HepG2 (cell line): ENCODE data around the gene FPGS. TPM values are rescaled to one million over a fixed set of nuclear protein-coding genes. Genes with fewer than 3 reads are reported as not detected.

ENCODE experiments used
- AGO2 ChIP-seq: fragments of 200-400 bp; formaldehyde crosslinking; optimal IDR thresholded peaks from 2 replicates; pipeline ENCODE3; 2017; ENCODE audit warnings: mild to moderate bottlenecking, low read depth, low read length, moderate library complexity
- KDM2A ChIP-seq: sonication (generic); formaldehyde crosslinking; IDR thresholded peaks from 2 replicates; pipeline ENCODE4 v1.4.0; 2020; ENCODE audit warnings: low read depth, missing genetic modification reagents, borderline replicate concordance
- KDM5B ChIP-seq: sonication (generic); formaldehyde crosslinking; IDR thresholded peaks from 2 replicates; pipeline ENCODE4 v1.4.0; 2020; ENCODE audit warnings: missing genetic modification reagents, mild to moderate bottlenecking, borderline replicate concordance
- MED1 ChIP-seq: sonication (generic); formaldehyde crosslinking; IDR thresholded peaks from 2 replicates; pipeline ENCODE4 v1.4.0; 2020; ENCODE audit warnings: missing genetic modification reagents
- MED13 ChIP-seq: sonication (generic); formaldehyde crosslinking; IDR thresholded peaks from 2 replicates; pipeline ENCODE4 v1.5.0; 2020; ENCODE audit warnings: missing genetic modification reagents
- MYC ChIP-seq: sonication (generic); formaldehyde crosslinking; IDR thresholded peaks from 2 replicates; pipeline ENCODE4 v1.9.0; 2021; ENCODE audit warnings: missing genetic modification reagents, borderline replicate concordance
- NFIC ChIP-seq: IDR thresholded peaks from 2 replicates; pipeline ENCODE4 v1.6.1; 2012; ENCODE audit warnings: mild to moderate bottlenecking, low read length, inconsistent platforms
- NR2F6 ChIP-seq, 2 experiments: IDR thresholded peaks; 2 replicates each; pipeline ENCODE4 v1.6.1; 2016; ENCODE audit warnings: antibody characterized with exemption in 1 of 2, mild to moderate bottlenecking in 1 of 2
- PHF21A ChIP-seq: sonication (generic); formaldehyde crosslinking; IDR thresholded peaks from 2 replicates; pipeline ENCODE4 v1.5.0; 2020; ENCODE audit warnings: mild to moderate bottlenecking, missing genetic modification reagents
- PHF8 ChIP-seq: sonication (generic); formaldehyde crosslinking; IDR thresholded peaks from 2 replicates; pipeline ENCODE4 v1.5.0; 2020; ENCODE audit warnings: missing genetic modification reagents
- POGZ ChIP-seq: sonication (generic); formaldehyde crosslinking; IDR thresholded peaks from 2 replicates; pipeline ENCODE4 v1.4.0; 2020; ENCODE audit warnings: mild to moderate bottlenecking, missing genetic modification reagents
- SAP130 ChIP-seq: IDR thresholded peaks from 2 replicates; pipeline ENCODE4 v1.6.1; 2016; ENCODE audit warnings: low read depth
- SMC3 ChIP-seq: IDR thresholded peaks from 2 replicates; pipeline ENCODE4 v1.6.1; 2011; ENCODE audit warnings: low read length, improper control_type of control experiment
- THAP7 ChIP-seq: sonication (generic); formaldehyde crosslinking; IDR thresholded peaks from 2 replicates; pipeline ENCODE4 v1.8.1; 2023; ENCODE audit warnings: mild to moderate bottlenecking, missing genetic modification reagents
- TOPORS ChIP-seq: sonication (generic); formaldehyde crosslinking; IDR thresholded peaks from 2 replicates; pipeline ENCODE4 v1.8.0; 2023; ENCODE audit warnings: mild to moderate bottlenecking, missing genetic modification reagents
- ZBTB37 ChIP-seq: sonication (generic); formaldehyde crosslinking; IDR thresholded peaks from 2 replicates; pipeline ENCODE4 v1.4.0; 2020; ENCODE audit warnings: mild to moderate bottlenecking, missing genetic modification reagents
- ZBTB42 ChIP-seq: sonication (generic); formaldehyde crosslinking; IDR thresholded peaks from 2 replicates; pipeline ENCODE4 v1.5.0; 2020; ENCODE audit warnings: mild to moderate bottlenecking, missing genetic modification reagents
- ZFY ChIP-seq: sonication (generic); formaldehyde crosslinking; IDR thresholded peaks from 2 replicates; pipeline ENCODE4 v1.4.0; 2020; ENCODE audit warnings: missing genetic modification reagents
- ZHX1 ChIP-seq: sonication (generic); formaldehyde crosslinking; IDR thresholded peaks from 2 replicates; pipeline ENCODE4 v1.8.1; 2022; ENCODE audit warnings: low read depth, mild to moderate bottlenecking, missing genetic modification reagents
- ZMYM3 ChIP-seq: sonication (generic); formaldehyde crosslinking; IDR thresholded peaks from 2 replicates; pipeline ENCODE4 v1.5.1; 2020; ENCODE audit warnings: mild to moderate bottlenecking, missing genetic modification reagents
- ZNF121 ChIP-seq: sonication (generic); formaldehyde crosslinking; IDR thresholded peaks from 2 replicates; pipeline ENCODE4 v1.5.0; 2020; ENCODE audit warnings: mild to moderate bottlenecking, missing genetic modification reagents
- ZNF263 ChIP-seq: sonication (generic); formaldehyde crosslinking; IDR thresholded peaks from 2 replicates; pipeline ENCODE4 v1.4.0; 2020; ENCODE audit warnings: missing genetic modification reagents
- ZNF292 ChIP-seq: sonication (generic); formaldehyde crosslinking; IDR thresholded peaks from 2 replicates; pipeline ENCODE4 v1.8.1; 2022; ENCODE audit warnings: mild to moderate bottlenecking, low read depth, missing genetic modification reagents, borderline replicate concordance
- ZNF501 ChIP-seq: sonication (generic); formaldehyde crosslinking; IDR thresholded peaks from 2 replicates; pipeline ENCODE4 v1.5.1; 2020; ENCODE audit warnings: mild to moderate bottlenecking, moderate library complexity, missing genetic modification reagents
- ZNF546 ChIP-seq: sonication (generic); formaldehyde crosslinking; conservative IDR thresholded peaks from 2 replicates; pipeline ENCODE4 v1.8.1; 2023; ENCODE audit warnings: mild to moderate bottlenecking, missing genetic modification reagents
- ZNF547 ChIP-seq: sonication (generic); formaldehyde crosslinking; IDR thresholded peaks from 2 replicates; pipeline ENCODE4 v1.5.1; 2020; ENCODE audit warnings: mild to moderate bottlenecking, missing genetic modification reagents
- ZNF569 ChIP-seq: sonication (generic); formaldehyde crosslinking; IDR thresholded peaks from 2 replicates; pipeline ENCODE4 v1.5.0; 2020; ENCODE audit warnings: mild to moderate bottlenecking, missing genetic modification reagents, moderate library complexity, borderline replicate concordance
- polyA plus RNA-seq, 8 experiments: library from polyadenylated mRNA; depleted of rRNA in 3 of 8; stranded (reverse) in 7 of 8; unstranded in 1 of 8; fragments of >200 nt; fragmentation: Illumina TruSeq in 4 of 8; extraction: Trizol in 4 of 8; gene quantifications; 2 replicates each; pipeline versions ENCODE4 v1.2.1 to v1.2.3, GENCODE V29; 2011 to 2016; ENCODE audit warnings: low read depth in 4 of 8, missing spikeins in 1 of 8, mixed read lengths in 1 of 8; ENCODE audit not compliant: insufficient read depth in 1 of 8
- total RNA-seq, 5 experiments: library from RNA; depleted of rRNA; stranded (reverse); fragments of >200 nt; fragmentation: Illumina TruSeq; extraction: Trizol; gene quantifications; 2 replicates each; pipeline ENCODE4 v1.2.3, GENCODE V29; 2016; ENCODE audit warnings: low read depth in 1 of 5

The FPGS gene
- total and polyA plus RNA-seq, 2 of the 13 experiments (the other 11 are each of a cell fraction or from before 2014, with no cell fraction given) = 35.6 to 36.8 TPM

- TF ChIP-seq POGZ (CRISPR knock-in tag) (0 out of 2 replicates have a peak, but pooled peaks have one; percentile 22), MED13 (no peak), MYC (CRISPR knock-in tag) (peak; percentile 51; the same call in 1 of the 2 replicates), SMC3 (no peak), ZFY (CRISPR knock-in tag) (peak; percentile 69; the same call in 1 of the 2 replicates), MED1 (CRISPR knock-in tag) (peak; percentile 19; the same call in 1 of the 2 replicates), ZBTB37 (CRISPR knock-in tag) (0 out of 2 replicates have a peak, but pooled peaks have one; percentile 19), PHF21A (CRISPR knock-in tag) (0 out of 2 replicates have a peak, but pooled peaks have one; percentile 19), AGO2 (peak; percentile 27), NR2F6 (IDR thresholded peaks at IDR 0.05) (no peak), NR2F6 (CRISPR knock-in tag; IDR thresholded peaks at IDR 0.05) (0 out of 2 replicates have a peak, but pooled peaks have one; percentile 41), ZNF569 (no peak), ZNF547 (CRISPR knock-in tag) (no peak), ZNF263 (CRISPR knock-in tag) (no peak), ZHX1 (CRISPR knock-in tag) (no peak), TOPORS (no peak), ZMYM3 (CRISPR knock-in tag) (0 out of 2 replicates have a peak, but pooled peaks have one; percentile 13), NFIC (no peak), SAP130 (CRISPR knock-in tag) (peak; percentile 74), ZNF501 (CRISPR knock-in tag) (peak; percentile 65), THAP7 (CRISPR knock-in tag) (peak; percentile 67; the same call in 1 of the 2 replicates), PHF8 (CRISPR knock-in tag) (peak; percentile 59; the same call in 1 of the 2 replicates), KDM2A (peak; percentile 88), ZBTB42 (CRISPR knock-in tag) (peak; percentile 93; the same call in 1 of the 2 replicates), KDM5B (peak; percentile 59), ZNF546 (0 out of 2 replicates have a peak, but pooled peaks have one; percentile 24), ZNF292 (CRISPR knock-in tag) (peak; percentile 82; the same call in 1 of the 2 replicates), ZNF121 (CRISPR knock-in tag) (no peak)
Observed at GRCh38 chr9:127828262-127829031, 25.8 kb downstream of the FPGS start (continued).
